Endothelial cell of umbilical vein (primary cell): Measurements from ENCODE around the gene FBXO30. TPM values are rescaled to one million over a fixed set of nuclear protein-coding genes. Genes with fewer than 3 reads are reported as not detected.

Source experiments
- BruUV-seq: library from RNA; stranded (reverse); fragments of 400-500 nt; replicated peaks from 2 replicates; lab custom pipeline; 2021; lab: Mats Ljungman, UMichigan
- CTCF ChIA-PET: fragments of 300-600, 350-600 bp; sonication (Branson Sonifier 250); formaldehyde crosslinking; loops from one replicate; lab custom pipeline; 2021; ENCODE audit warnings: antibody characterized with exemption, inconsistent platforms; lab: Charles Lee
- POLR2A ChIA-PET: fragments of 300-600, 350-600 bp; sonication (Branson Sonifier 250); formaldehyde crosslinking; loops from one replicate; lab custom pipeline; 2021; ENCODE audit warnings: antibody characterized with exemption, inconsistent platforms; lab: Charles Lee
- DNase-seq: peaks from one replicate; pipeline ENCODE4 v3.0.0-alpha.2; 2011; ENCODE audit warnings: low read depth, low spot score
- FAIRE-seq: peaks from 2 replicates; lab custom pipeline; 2011; peaks lifted over from hg19 to GRCh38; lab: Jason Lieb, UNC
- H2AFZ ChIP-seq: 2 replicates; pipeline ENCODE4 v1.6.0; 2012; ENCODE audit warnings: low read depth, low read length, control low read depth, inconsistent platforms
- H3K27ac ChIP-seq: 2 replicates; pipeline ENCODE4 v1.5.1; 2011; ENCODE audit warnings: low read depth, mild to moderate bottlenecking, control low read depth, low read length, moderate library complexity; ENCODE audit not compliant: insufficient read depth
- H3K27me3 ChIP-seq, 2 experiments: 2 replicates each; pipeline versions ENCODE4 v1.6.0 to v1.6.1; 2011; ENCODE audit warnings: low read length in 2 of 2, mixed read lengths in 1 of 2; ENCODE audit not compliant: control insufficient read depth in 2 of 2, insufficient read depth in 2 of 2
- H3K36me3 ChIP-seq, 2 experiments: 2 replicates in 1 of 2; 3 replicates in 1 of 2; pipeline ENCODE4 v1.5.1; 2011; ENCODE audit warnings: low read length in 2 of 2, mild to moderate bottlenecking in 1 of 2, moderate library complexity in 1 of 2; ENCODE audit not compliant: control insufficient read depth in 2 of 2, insufficient read depth in 2 of 2; ENCODE audit errors: extremely low read depth in 1 of 2
- H3K4me1 ChIP-seq: 3 replicates; pipeline ENCODE4 v1.5.1; 2011; ENCODE audit warnings: mild to moderate bottlenecking, low read length; ENCODE audit not compliant: control insufficient read depth, insufficient read depth; ENCODE audit errors: extremely low read depth
- H3K4me2 ChIP-seq: 2 replicates; pipeline ENCODE4 v1.6.1; 2011; ENCODE audit warnings: low read length, control low read depth, mixed read lengths; ENCODE audit not compliant: insufficient read depth
- H3K4me3 ChIP-seq, 3 experiments: fragments of 200-600 bp in 1 of 3; sonication (generic), shearing (Covaris generic) in 1 of 3; replicated peaks in 1 of 3; 2 replicates each; pipeline ENCODE4 v1.5.1; 2011 to 2016; ENCODE audit warnings: control low read depth in 3 of 3, low read length in 3 of 3, mild to moderate bottlenecking in 2 of 3, inconsistent platforms in 1 of 3, low read depth in 1 of 3, moderate library complexity in 1 of 3; ENCODE audit not compliant: insufficient read depth in 1 of 3
- H3K79me2 ChIP-seq: 2 replicates; pipeline ENCODE4 v1.6.0; 2012; ENCODE audit warnings: low read length, inconsistent platforms; ENCODE audit not compliant: control insufficient read depth, insufficient read depth
- H3K9ac ChIP-seq: replicated peaks from 2 replicates; pipeline ENCODE3; 2011; ENCODE audit warnings: low read length, control low read depth; ENCODE audit not compliant: insufficient read depth; ENCODE audit errors: extremely low read depth
- H3K9me1 ChIP-seq: replicated peaks from 3 replicates; pipeline ENCODE4 v1.6.0; 2011; ENCODE audit warnings: mild to moderate bottlenecking, low read length; ENCODE audit not compliant: control insufficient read depth, insufficient read depth; ENCODE audit errors: extremely low read depth
- H3K9me3 ChIP-seq: replicated peaks from 2 replicates; pipeline ENCODE4 v1.5.1; 2012; ENCODE audit warnings: low read length, inconsistent platforms; ENCODE audit not compliant: control insufficient read depth, insufficient read depth
- H4K20me1 ChIP-seq: replicated peaks from 2 replicates; pipeline ENCODE3; 2011; ENCODE audit warnings: mild to moderate bottlenecking, low read length; ENCODE audit not compliant: control insufficient read depth, insufficient read depth; ENCODE audit errors: extremely low read depth
- EZH2 ChIP-seq: IDR thresholded peaks from 2 replicates; pipeline ENCODE4 v1.6.1; 2012; ENCODE audit warnings: borderline replicate concordance, low read depth, mild to moderate bottlenecking, moderate library complexity, low read length, inconsistent platforms; ENCODE audit not compliant: severe bottlenecking
- FOS ChIP-seq: IDR thresholded peaks from 2 replicates; pipeline ENCODE4 v1.6.1; 2011; ENCODE audit warnings: mild to moderate bottlenecking, low read length, moderate library complexity, borderline replicate concordance; ENCODE audit not compliant: insufficient read depth
- GATA2 ChIP-seq: IDR thresholded peaks from 2 replicates; pipeline ENCODE4 v1.7.0; 2011; ENCODE audit warnings: low read depth, mild to moderate bottlenecking, moderate library complexity, mixed read lengths, low read length; ENCODE audit not compliant: insufficient read length, insufficient read depth
- JUN ChIP-seq: IDR thresholded peaks from 2 replicates; pipeline ENCODE4 v1.6.1; 2011; ENCODE audit warnings: borderline replicate concordance, low read depth; ENCODE audit not compliant: insufficient read length, insufficient read depth
- MYC ChIP-seq: IDR thresholded peaks from one replicate; pipeline ENCODE4 v1.6.1; 2011; ENCODE audit warnings: mild to moderate bottlenecking, low read depth, low read length
- POLR2A ChIP-seq: IDR thresholded peaks from 2 replicates; pipeline ENCODE4 v1.6.1; 2012; ENCODE audit warnings: low read depth, mild to moderate bottlenecking, control low read depth, low read length
- POLR2AphosphoS5 ChIP-seq: IDR thresholded peaks from 2 replicates; pipeline ENCODE4 v1.6.1; 2012; ENCODE audit warnings: low read depth, mild to moderate bottlenecking, control low read depth, low read length, moderate library complexity; ENCODE audit not compliant: insufficient read depth
- dilution Hi-C: fragments of 300-500 bp; cut with MboI; formaldehyde crosslinking; loops from one replicate; pipeline ENCODE4 v1.15.0; 2019; ENCODE audit warnings: low sequenced_read_pairs; ENCODE audit not compliant: extremely low pct_ligation_motif_present
- intact Hi-C: fragments of 100-400 bp; cut with micrococcal nuclease; formaldehyde crosslinking; loops from one replicate; pipeline ENCODE4 v1.10.0; 2022
- polyA plus RNA-seq, 4 experiments: library from polyadenylated mRNA; depleted of rRNA in 3 of 4; stranded (reverse) in 3 of 4; unstranded in 1 of 4; fragments of >200 nt; gene quantifications; 2 replicates each; pipeline versions ENCODE4 v1.2.1 to v1.2.3, GENCODE V29; 2011 to 2012; ENCODE audit warnings: missing spikeins in 1 of 4
- total RNA-seq: library from RNA; stranded (reverse); gene quantifications from 2 replicates; pipeline ENCODE4 v1.2.3, GENCODE V29; 2021
- TF ChIP-seq, protein P1 (sequence below): IDR thresholded peaks from 2 replicates; pipeline ENCODE4 v1.6.1; 2011; ENCODE audit not compliant: insufficient read depth, insufficient read length
- TF ChIP-seq, protein P2 (sequence below), 2 donors: IDR thresholded peaks; 1 replicate in 1 of 2; 2 replicates in 1 of 2; pipeline ENCODE4 v1.5.1; 2011; ENCODE audit warnings: low read length in 2 of 2, mild to moderate bottlenecking in 2 of 2, moderate library complexity in 2 of 2, control low read depth in 1 of 2, inconsistent platforms in 1 of 2, low read depth in 1 of 2; ENCODE audit not compliant: insufficient read depth in 1 of 2; ENCODE audit errors: extremely low read depth in 1 of 2

Gene FBXO30
- total and polyA plus RNA-seq, 2 donors (not counting 3 experiments of a cell fraction or from before 2014, with no cell fraction given) = 3.3 to 11.1 TPM

DNA sequence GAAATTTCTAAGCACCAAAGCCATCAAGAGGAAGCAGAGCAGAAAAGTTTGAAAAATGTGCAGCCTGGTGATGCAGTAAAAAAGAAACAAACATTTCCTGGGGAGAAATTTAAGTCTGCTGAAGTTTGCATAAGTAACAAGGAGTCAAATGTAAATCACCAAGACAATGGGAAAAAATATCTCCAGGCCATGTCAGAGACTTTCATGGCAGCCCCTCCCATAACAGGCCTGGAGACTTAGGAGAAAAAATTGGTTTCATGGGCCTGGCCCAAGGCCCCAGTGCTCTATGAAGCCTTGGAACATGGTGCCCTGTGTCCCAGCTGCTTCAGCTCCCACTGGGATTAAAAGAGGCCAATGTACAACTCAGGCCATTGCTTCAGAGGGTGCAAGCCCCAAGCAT lies 49.1 kb downstream of the FBXO30 start:
- dilution Hi-C loops (no loop called here), intact Hi-C loops (no loop called here)
- FAIRE-seq (no peak), DNase-seq (no peak)
- ChIA-PET CTCF (no interaction called here), POLR2A (no interaction called here)
- no peaks in the 10 kb centered on the region for H3K9me1 ChIP-seq
- no peak overlapping the region for H3K27ac ChIP-seq
- BruUV-seq = no TSS peak
- H3K4me1 ChIP-seq = no peaks in the 10 kb centered on the region
- TF ChIP-seq, protein P1, sequence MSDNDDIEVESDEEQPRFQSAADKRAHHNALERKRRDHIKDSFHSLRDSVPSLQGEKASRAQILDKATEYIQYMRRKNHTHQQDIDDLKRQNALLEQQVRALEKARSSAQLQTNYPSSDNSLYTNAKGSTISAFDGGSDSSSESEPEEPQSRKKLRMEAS = no peak
- TF ChIP-seq POLR2A (no peak), GATA2 (no peak), JUN (no peak)
- TF ChIP-seq, protein P2, sequence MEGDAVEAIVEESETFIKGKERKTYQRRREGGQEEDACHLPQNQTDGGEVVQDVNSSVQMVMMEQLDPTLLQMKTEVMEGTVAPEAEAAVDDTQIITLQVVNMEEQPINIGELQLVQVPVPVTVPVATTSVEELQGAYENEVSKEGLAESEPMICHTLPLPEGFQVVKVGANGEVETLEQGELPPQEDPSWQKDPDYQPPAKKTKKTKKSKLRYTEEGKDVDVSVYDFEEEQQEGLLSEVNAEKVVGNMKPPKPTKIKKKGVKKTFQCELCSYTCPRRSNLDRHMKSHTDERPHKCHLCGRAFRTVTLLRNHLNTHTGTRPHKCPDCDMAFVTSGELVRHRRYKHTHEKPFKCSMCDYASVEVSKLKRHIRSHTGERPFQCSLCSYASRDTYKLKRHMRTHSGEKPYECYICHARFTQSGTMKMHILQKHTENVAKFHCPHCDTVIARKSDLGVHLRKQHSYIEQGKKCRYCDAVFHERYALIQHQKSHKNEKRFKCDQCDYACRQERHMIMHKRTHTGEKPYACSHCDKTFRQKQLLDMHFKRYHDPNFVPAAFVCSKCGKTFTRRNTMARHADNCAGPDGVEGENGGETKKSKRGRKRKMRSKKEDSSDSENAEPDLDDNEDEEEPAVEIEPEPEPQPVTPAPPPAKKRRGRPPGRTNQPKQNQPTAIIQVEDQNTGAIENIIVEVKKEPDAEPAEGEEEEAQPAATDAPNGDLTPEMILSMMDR (IDR thresholded peaks at IDR 0.05; ENCODE audit: extremely low read depth in 1 of 2, insufficient read depth in 1 of 2, low read depth in 1 of 2, low read length in 2 of 2) = no peak
- no peak overlapping the region for H3K9ac ChIP-seq
- no peaks in the 10 kb centered on the region for H3K79me2 ChIP-seq
- H3K36me3 ChIP-seq = no peaks in the 10 kb centered on the region
- no peak overlapping the region for H3K4me2 ChIP-seq
- no peak overlapping the region for H2AFZ ChIP-seq
- H3K27me3 ChIP-seq = no peaks in the 10 kb centered on the region
- no peaks in the 10 kb centered on the region for H3K9me3 ChIP-seq
- H4K20me1 ChIP-seq = no peaks in the 10 kb centered on the region
- no peak overlapping the region for H3K4me3 ChIP-seq

DNA sequence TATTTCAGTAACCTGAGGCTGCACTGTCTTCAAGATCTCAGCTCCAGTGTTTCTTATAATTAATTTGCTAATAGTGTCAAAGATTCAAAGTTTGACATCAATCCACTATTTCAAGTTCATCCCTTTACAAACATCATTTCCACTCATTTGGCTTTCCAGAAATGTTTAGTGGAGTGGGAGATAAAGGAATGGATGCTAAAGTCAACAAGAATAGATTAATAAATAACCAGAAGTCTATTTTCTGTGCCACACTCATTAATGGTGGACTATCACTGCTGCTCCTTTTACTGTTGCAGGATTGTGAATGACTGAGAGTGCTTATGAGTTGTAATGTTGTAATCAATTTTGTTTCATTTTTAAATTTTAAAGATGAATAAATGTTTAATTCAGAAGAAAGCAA lies 50.9 kb downstream of the FBXO30 start:
- H4K20me1 ChIP-seq = no peaks in the 10 kb centered on the region
- BruUV-seq = no TSS peak
- DNase-seq = no peak
- FAIRE-seq = no peak
- TF ChIP-seq POLR2AphosphoS5 (no peak), JUN (no peak), GATA2 (no peak), FOS (no peak), EZH2 (no peak), POLR2A (no peak), MYC (no peak)
- TF ChIP-seq, protein P2 (IDR thresholded peaks at IDR 0.05; ENCODE audit: extremely low read depth in 1 of 2, insufficient read depth in 1 of 2, low read depth in 1 of 2, low read length in 2 of 2) = no peak
- TF ChIP-seq, protein P1 = no peak
- no peak overlapping the region for H3K9ac ChIP-seq
- POLR2A ChIA-PET = no interaction called here
- H3K27me3 ChIP-seq = no peaks in the 10 kb centered on the region
- no peaks in the 10 kb centered on the region for H3K9me3 ChIP-seq
- no peak overlapping the region for H2AFZ ChIP-seq
- dilution Hi-C loops = no loop called here
- no peak overlapping the region for H3K27ac ChIP-seq
- H3K9me1 ChIP-seq = no peaks in the 10 kb centered on the region
- no peaks in the 10 kb centered on the region for H3K79me2 ChIP-seq
- no peaks in the 10 kb centered on the region for H3K36me3 ChIP-seq
- intact Hi-C loops = no loop called here
- H3K4me3 ChIP-seq = no peak overlapping the region
- CTCF ChIA-PET = interaction anchor here (0.9 kb wide), 1 partner anchor 8 kb away, joined by 4 read pairs; no protein-coding TSS in a partner anchor
- no peak overlapping the region for H3K4me2 ChIP-seq
- no peaks in the 10 kb centered on the region for H3K4me1 ChIP-seq
